T47D (cell line): ENCODE measurements around the gene ANGEL2.

Experiments
- DNase-seq, 2 experiments: peaks; one replicate each; pipeline versions ENCODE4 v3.0.0 to v3.0.0-alpha.2; 2011 to 2012; ENCODE audit warnings: low read depth in 1 of 2, low spot score in 1 of 2
- JUND ChIP-seq: IDR thresholded peaks from 2 replicates; pipeline ENCODE4 v1.6.1; 2012; ENCODE audit warnings: low read depth
- in situ Hi-C: cut with HindIII; loops from 2 replicates; pipeline ENCODE4 v1.10.0; 2016; ENCODE audit warnings: low sequenced_read_pairs, low pct_unique_long_range_greater_than_20kb

Gene ANGEL2

GRCh38 chr1:213015099-213016050 is at the start of gene ANGEL2:
TSS of gene ANGEL2 (minus strand) at chr1:213015867. CDS start at chr1:213015671, 196 bp downstream.
- no peak for TF ChIP-seq JUND
- DNase-seq: peak; percentile 93 to 99
- in situ Hi-C loops: no loop called here

GRCh38 chr1:213061263-213061662 is 45.6 kb upstream of the ANGEL2 start:
- no peak for TF ChIP-seq JUND
- in situ Hi-C loops: no loop called here
- peak in 1 of 2 experiments; percentile 28 for DNase-seq

- no peak for TF ChIP-seq JUND
- in situ Hi-C loops: no loop called here
- no peak for DNase-seq
Observed at GRCh38 chr1:213060836-213061235, 45.2 kb upstream of the ANGEL2 start.

GRCh38 chr1:213057264-213058059 is 41.8 kb upstream of the ANGEL2 start:
- DNase-seq: no peak
- in situ Hi-C loops: no loop called here
- no peak for TF ChIP-seq JUND

- no peak for TF ChIP-seq JUND
- DNase-seq: no peak
- in situ Hi-C loops: no loop called here
Observed at GRCh38 chr1:213055767-213056166, 40.1 kb upstream of the ANGEL2 start.

GRCh38 chr1:213054733-213055591 is 39.3 kb upstream of the ANGEL2 start:
- no peak for TF ChIP-seq JUND

GRCh38 chr1:213054142-213054541 is 38.5 kb upstream of the ANGEL2 start:
- no peak for TF ChIP-seq JUND
- in situ Hi-C loops: no loop called here

More at GRCh38 chr1:213054733-213055591, 39.3 kb upstream of the ANGEL2 start:
- in situ Hi-C loops: no loop called here
- DNase-seq: no peak

GRCh38 chr1:213053455-213053854 is 37.8 kb upstream of the ANGEL2 start:
- DNase-seq: no peak
- in situ Hi-C loops: no loop called here

More at GRCh38 chr1:213054142-213054541, 38.5 kb upstream of the ANGEL2 start:
- no peak for DNase-seq

GRCh38 chr1:213051881-213052202 is 36.2 kb upstream of the ANGEL2 start:
- no peak for TF ChIP-seq JUND
- in situ Hi-C loops: no loop called here
- DNase-seq: no peak

More at GRCh38 chr1:213053455-213053854, 37.8 kb upstream of the ANGEL2 start:
- TF ChIP-seq JUND: no peak

- in situ Hi-C loops: no loop called here
- peak; percentile 84 to 88 for DNase-seq
- TF ChIP-seq JUND: no peak
Observed at GRCh38 chr1:213051127-213051880, 35.6 kb upstream of the ANGEL2 start, which contains the start of gene RPS6KC1. TSS of gene RPS6KC1 (plus strand) at chr1:213051241. CDS start at chr1:213051405, 164 bp downstream.

- in situ Hi-C loops: no loop called here
- no peak for DNase-seq
Observed at GRCh38 chr1:213050745-213051126, 35.1 kb upstream of the ANGEL2 start.

More at GRCh38 chr1:213050745-213051126, 35.1 kb upstream of the ANGEL2 start:
- TF ChIP-seq JUND: no peak
